Hematopoietic multipotent progenitor cell (in vitro differentiated cells): Measurements from ENCODE around the gene UMAD1. TPM values are rescaled to one million over a fixed set of nuclear protein-coding genes. Genes with fewer than 3 reads are reported as not detected.

ENCODE experiments used
- DNase-seq, 3 donors: peaks; one replicate each; pipeline ENCODE4 v3.0.0-alpha.2; 2011 to 2015; ENCODE audit warnings: low read depth in 2 of 3, low spot score in 2 of 3
- small RNA-seq: library from RNA; depleted of rRNA; stranded (forward); fragments of <200 nt; gene quantifications from one replicate; pipeline ENCODE3, GENCODE V24; 2012
- total RNA-seq: library from RNA; depleted of rRNA; stranded (reverse); fragments of >200 nt; gene quantifications from one replicate; pipeline ENCODE4 v1.2.3, GENCODE V29; 2012

Gene UMAD1
- total RNA-seq, 1 donor, result 9.4 TPM

DNA sequence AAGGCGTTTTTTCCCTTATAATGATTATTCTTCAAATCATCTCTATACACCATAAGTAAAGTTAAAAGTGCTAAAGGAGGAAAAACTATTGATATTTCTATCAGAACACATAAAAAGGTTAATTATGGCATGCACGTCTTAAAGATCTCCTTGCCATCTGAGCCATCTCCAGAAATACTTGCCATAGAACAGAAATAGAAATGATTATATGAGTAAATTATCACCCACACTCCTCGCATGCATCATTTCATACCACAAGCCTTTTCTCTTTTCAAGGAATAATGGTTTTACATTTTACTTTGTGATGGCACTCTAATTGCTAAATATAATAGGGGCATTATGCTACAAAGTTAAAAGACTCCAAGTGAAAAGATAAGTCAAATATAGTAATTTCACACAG lies 272.4 kb downstream of the UMAD1 start:
- no peak for DNase-seq

DNA sequence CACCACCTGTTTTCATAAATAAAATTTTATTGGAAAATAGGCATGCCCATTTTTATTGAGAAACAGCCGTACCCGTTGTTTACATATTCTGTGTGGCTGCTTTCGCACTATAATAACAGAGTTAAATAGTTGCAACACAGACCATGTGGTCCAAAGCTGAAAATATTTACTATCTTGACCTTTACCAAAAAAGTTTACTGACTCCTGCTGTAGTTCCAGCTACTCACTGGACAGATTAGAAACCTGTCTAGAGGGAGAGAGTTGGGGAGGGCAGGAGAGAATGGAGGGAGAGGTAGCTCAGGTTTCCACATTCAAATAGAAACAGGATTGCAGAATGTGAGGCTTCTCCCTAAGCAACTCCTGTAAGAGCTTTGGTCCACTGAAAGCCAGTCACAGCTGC lies 273.0 kb downstream of the UMAD1 start:
- DNase-seq, result no peak

DNA sequence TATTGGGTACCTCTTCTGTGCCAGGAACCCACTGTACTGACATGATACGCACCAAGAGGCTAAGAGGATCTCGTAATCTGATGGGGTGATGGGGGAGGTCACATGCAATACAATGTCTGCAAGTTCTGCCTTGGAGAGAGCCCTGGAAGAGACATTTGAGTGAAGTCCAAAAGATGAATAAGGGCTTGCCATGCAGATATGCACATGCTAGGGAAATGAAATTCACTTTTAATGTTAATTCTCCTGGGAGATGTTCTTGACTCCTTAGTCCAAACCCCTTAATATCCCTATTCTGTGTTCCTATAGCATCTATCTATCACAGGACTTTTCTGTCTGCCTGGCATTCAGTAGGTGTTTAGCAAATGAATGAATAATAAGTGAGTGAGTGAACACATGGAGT lies 274.0 kb downstream of the UMAD1 start:
- no peak for DNase-seq

DNA sequence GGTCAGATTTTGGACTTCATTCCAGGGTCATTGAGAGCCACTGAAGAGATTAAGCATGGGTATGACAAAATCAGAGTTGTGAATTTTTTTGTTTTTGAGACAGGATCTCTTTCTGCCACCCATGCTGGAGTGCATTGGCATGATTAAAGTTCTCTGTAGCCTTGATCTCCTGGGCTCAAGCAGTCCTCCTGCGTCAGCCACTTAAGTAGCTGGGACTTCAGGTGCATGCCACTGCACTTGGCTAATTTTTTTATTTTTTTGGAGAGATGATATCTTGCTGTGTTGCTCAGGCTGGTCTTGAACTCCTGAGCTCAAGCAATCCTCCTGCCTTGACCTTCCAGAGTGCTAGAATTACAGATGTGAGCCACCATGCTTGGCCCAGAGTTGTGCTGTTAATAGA lies 275.5 kb downstream of the UMAD1 start:
- no peak for DNase-seq

DNA sequence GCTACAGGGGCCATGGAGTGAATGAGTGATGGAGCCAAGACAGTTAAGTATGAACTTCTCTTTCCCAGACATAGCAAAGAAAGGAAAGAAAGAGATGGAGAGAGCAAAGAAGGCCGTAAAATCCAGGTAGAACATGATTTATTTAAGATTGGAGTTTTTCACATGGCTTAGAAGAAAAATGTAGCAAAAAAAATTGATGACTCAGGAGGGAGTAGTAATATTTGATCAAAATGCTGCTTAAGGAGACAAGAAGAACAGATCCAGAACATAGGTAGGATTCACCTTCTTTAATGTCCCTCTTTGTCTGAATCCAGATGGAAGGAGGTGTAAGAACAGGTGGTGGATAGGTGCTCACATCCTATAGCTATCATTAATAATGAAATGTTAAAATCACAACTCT lies 277.0 kb downstream of the UMAD1 start:
- no peak for DNase-seq

DNA sequence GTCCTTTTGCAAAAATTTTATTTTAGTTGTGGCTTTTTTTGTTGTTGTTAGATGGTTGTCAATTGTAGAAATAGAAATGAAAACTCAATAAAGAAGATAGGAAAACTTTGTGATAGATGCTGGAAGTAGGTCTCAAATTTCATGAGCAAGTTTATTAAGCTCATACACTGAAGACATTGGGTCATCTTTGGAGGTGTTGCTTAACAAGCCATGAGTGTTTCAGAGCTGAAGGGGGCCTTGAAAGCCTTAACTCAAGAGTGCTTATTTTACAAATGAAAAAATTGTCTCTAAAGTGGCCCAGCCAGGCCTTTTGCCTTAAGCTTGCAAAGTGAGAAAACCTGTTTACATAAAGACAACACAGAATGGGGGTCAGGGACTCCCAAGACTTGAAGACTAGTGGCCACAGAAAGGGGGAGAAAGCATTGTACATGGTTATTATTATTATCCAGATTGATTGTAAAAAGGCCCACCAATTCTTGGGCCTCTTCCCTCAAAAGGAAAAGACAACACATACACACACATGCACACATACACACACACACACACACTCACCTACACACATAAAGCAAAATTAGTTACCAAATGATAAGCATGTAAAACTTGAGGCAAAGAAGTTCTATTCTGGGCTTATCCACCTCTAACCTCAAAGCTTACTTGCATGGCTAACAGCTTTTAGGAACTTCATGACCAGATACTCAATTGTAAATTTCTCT lies 278.3 kb downstream of the UMAD1 start:
- DNase-seq, result no peak

DNA sequence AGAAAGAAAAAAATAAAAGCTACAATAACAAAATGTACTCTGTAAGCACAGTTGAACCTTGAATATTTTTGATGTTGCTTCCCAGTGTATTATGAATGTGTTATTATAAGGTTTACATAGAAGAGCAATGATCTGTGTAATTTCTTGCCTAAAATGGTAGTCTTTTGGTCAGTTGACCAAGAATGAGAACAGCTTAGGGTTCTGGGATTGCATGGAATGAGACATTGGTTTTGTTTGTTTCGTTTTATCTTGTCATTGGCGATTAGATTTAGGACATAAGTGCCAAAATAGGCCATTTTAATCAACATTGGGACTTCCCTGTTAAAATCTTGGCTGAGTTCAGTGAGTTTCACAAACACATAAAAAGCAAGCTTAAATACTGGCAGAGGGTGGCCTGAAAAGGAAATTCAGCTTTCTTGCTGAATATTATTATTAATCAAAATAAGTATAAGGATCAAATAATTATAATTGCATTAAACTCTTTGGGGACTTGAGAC lies 278.9 kb downstream of the UMAD1 start:
- DNase-seq, result no peak

DNA sequence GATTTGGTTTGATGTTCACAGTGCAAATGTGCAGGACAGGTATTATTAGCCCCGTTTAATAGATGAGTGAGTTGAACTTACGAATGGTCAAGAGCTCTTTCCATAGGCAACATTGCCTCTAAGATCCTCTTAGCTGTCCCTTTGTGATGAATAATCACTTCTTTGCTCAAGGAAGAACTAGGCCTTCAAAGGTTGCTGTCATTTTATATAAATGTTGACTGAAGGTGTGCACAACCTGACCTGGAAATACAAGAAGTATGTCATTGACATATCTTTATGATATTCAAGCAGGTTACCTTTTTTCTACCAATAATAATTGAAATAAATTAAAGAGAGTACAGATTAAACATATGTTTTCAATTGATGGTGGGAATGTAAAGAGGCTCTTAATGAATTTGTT lies 279.5 kb downstream of the UMAD1 start:
- DNase-seq, result no peak

DNA sequence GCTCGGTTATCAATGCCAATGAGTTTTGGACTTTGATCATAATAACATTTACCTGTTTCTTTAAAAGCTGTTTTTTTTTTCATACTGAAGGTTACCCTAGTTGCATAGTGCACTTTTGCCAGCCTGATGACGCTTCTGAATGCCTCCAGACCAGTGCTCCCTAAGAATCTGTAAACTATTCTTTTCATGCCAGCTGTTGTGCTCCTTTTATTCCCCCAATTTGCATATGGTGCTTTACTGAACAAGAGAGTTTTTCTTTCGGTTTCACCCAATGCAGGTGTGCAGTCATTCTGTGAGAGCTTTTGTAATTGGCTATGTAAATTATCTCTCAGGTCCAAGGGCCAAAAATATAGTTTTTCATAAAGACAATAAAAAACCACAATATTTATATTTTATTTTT lies 279.9 kb downstream of the UMAD1 start:
- no peak for DNase-seq

DNA sequence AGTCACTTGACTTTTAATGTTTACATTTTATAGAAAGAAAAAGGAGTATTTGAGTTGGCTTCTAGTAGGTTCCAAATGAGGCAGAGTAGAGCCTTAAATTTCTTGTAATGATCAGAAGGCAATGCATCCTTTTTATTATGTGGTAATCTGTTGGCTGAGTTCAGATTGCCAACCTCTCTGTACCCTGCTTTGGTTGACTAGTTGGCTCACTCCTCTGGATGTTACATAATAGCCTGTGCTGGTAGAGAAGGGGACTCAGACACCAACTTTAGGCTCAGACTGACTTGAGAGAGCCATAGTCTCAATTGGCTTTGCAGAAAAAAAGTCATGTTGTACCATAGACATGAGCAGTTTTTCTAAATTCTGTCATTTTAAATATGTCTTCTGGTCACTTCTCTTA lies 281.3 kb downstream of the UMAD1 start:
- no peak for DNase-seq

DNA sequence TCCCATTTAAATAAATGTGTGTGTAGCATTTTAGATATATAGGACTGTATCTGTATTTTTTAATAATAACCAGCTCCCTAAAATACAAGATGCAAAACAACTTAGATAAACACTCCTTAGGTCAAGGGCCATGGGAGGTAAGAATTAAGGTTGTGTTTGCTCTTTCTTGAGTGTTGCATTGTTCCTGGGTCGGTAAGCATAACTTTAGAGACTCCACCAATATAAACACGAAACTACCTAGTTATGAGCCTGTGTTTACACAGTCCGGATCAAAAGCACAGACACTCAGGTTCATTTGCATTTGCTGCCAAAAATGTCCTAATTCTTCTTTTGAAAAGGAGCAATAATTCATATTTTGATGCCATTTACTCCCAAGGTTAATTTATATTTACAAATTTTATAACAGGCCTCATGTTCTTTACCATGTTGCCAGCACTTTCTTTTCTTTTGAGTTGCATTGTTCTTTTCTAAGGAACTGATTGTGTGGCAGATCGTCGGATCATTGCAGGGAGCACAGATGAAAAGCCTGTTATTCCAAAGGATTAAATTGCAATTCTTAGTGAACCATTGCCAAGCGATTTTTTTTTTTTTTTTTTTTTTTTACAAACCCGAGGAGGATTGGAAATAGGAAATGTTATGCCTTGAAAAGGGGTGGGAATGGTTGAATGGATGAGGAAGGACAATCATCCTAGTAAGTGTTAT lies 282.3 kb downstream of the UMAD1 start:
- no peak for DNase-seq

DNA sequence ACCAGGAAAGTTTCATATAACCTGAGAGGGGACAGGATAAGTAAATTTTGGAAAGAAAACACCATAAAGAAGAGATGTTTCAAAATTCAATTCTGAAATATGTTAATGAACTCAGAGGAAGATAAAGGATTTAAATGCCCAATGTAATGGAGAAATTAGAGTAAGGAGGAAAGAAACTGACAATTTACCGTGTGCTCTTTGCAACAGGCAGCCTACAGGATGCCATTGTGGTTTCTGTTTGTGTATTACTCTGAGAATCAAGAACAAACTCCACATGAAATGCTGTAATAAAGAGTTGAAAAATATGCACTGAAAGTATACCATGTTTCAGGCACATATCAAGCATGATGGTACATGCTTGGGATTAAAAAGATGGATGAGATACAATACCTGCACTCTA lies 283.3 kb downstream of the UMAD1 start:
- DNase-seq, result peak in 1 of 3 donors; percentile 4

DNA sequence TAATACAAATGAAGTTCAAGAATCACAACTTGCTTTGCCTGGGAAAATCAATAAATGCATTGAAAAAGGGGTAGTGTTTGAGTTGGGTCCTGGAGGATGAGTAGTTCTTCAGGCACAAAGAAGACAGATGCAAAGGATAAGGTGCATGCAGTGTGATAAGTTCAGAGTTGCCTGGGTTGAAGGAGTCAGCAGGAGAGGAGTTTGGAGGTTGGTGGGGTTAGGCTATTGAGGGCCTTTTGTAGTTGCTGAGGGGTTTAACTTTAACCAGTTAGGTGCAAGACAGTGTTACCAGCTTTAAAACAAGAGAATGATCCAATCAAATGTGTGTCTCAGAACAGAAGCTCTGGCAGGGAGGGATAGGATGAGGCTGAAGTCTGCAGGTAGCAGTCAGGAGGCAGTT lies 283.8 kb downstream of the UMAD1 start:
- no peak for DNase-seq

Small RNA genes within 50 kb of the gene (small RNA-seq; reads per million reads assigned to genes)
- not detected for gene RNU6-534P

Other genes starting within 250 kb of the UMAD1 start
- under 0.01 TPM for gene COL28A1, start 104.9 kb upstream of the UMAD1 start, total RNA-seq
- gene MIOS, start 73.9 kb upstream of the UMAD1 start, total RNA-seq, result 40.1 TPM
- gene RPA3, start 77.9 kb downstream of the UMAD1 start, total RNA-seq, result 9.7 TPM